Activated CD4-positive, alpha-beta T cell treated with anti-CD3 and anti-CD28 coated beads, Interleukin-2, amount 50 U/mL, for 48 hours (primary cell): ENCODE data around the gene LRRC37B.
"Not testable (repeated sequence)": the region's sequence is repeated elsewhere in the genome, so short reads cannot be mapped to it uniquely, and the experiment has no call there.

Experiments
- DNase-seq, 2 experiments: peaks; one replicate each; pipeline ENCODE4 v3.0.0-alpha.2; 2020

LRRC37B gene

DNA sequence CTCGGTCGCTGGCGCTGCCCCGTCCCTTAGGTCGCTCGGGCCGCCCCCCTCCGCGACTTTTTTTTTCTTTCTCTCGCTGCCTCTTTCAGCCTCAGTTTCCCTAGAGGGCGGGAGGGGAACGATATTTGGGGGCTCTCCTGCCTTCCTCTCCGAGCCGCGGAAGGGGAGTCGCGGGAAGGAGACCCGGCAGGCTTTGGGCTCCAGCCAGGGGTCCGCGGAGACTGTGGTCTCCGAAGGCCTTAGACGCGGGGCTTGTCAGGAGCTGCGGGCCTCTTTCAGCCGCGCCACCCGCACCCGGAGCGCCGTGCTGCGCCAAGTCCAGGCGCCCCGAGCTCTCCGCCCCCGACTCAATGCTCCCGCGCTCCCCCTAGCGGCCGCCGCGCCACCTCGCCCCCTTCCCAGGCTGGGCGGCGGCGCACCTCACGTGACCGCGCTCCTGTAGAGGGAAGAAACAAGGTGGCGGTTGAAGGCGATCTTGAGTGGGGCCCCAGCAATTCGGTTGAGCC, at the start of gene LRRC37B:
Gene LRRC37B (plus strand): TSS at position 427 of the 506 bp plus-strand sequence. CDS start 14,010 bp downstream, outside the sequence.
- DNase-seq = peak; percentile 91 to 93

GRCh38 chr17:31964131-31964530, 43.1 kb upstream of the LRRC37B start:
- DNase-seq = not testable (repeated sequence)

- no peak for DNase-seq
Measured at GRCh38 chr17:31967648-31968047, 39.5 kb upstream of the LRRC37B start.

DNA sequence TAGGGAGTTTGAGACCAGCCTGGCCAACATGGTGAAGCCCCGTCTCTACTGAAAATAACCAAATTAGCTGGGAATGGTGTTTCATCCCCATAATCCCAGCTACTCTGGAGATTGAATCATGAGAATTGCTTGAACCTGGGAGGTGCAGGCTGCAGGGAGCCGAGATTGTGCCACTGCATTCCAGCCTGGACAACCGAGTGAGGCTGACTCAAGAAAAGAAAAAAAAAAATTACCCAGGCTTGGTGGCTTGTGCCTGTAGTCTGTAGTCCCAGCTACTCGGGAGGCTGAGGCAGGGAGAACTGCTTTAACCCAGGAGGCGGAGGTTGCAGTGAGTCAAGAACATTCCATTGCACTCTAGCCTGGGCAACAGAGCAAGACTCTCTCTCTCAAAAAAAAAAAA, 36.8 kb upstream of the LRRC37B start:
- not testable (repeated sequence) for DNase-seq

GRCh38 chr17:31974269-31975071, 32.7 kb upstream of the LRRC37B start:
- not testable (repeated sequence) for DNase-seq

- not testable (repeated sequence) for DNase-seq
Measured at GRCh38 chr17:31975391-31975790, 31.8 kb upstream of the LRRC37B start.

DNA sequence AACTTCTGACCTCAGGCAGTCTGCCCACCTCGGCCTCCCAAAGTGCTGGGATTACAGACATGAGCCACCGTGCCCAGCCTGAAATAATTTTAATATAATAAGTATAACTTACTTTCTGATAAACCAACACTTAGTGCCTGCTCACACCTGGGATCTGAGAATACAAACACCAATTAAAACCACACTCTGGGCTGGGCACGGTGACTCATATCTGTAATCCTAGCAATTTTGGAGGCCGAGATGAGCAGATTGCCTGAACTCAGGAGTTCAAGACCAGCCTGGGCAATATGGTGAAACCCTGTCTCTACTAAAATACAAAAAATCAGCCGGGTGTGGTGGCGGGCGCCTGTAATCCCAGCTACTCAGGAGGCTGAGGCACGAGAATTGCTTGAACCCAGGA, 15.4 kb upstream of the LRRC37B start:
- not testable (repeated sequence) for DNase-seq

DNA sequence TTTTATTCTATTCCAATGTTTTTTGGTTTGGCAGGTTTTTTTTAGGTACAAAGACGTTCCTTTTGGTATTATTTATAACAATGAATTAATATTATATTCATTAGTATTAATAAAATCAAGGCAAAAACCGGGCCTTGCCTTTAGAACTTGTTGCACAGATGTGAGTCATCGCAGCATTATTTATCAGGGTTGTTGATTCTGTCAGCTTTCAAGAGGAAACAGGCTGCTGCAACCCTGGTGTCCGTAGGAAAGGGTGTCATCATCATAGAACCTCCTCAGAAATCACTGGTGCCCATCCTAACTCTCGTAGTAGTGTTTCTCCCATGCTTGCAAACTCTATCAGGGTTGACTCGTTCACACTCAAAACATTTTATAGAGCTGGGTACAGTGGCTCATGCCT, 10.2 kb upstream of the LRRC37B start:
- no peak for DNase-seq

- DNase-seq = peak; percentile 51 to 58
Measured at GRCh38 chr17:32007463-32008298, 498 bp downstream of the LRRC37B start.

- DNase-seq = no peak
Measured at GRCh38 chr17:32009262-32009542, 2.0 kb downstream of the LRRC37B start.

DNA sequence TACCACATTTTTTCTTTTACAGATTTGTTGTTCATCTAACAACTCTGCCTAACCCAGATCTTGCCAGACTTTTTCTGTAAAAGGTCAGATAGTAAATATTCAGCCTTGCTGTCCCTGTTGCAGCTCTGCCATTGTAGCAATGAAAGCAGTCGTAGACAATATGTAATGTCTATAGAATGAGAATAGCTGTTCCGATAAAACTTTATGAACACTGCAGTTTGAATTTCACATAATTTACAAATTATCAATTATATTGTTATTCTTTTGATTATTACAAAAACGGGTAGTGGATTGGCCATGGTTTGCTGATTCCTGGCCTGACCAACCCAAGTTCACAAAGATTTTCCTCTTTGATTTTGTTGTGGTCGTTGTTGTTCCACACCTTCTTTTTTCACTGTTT, 2.9 kb downstream of the LRRC37B start:
- no peak for DNase-seq

- no peak for DNase-seq
Measured at GRCh38 chr17:32015245-32016013, 8.2 kb downstream of the LRRC37B start.

GRCh38 chr17:32016231-32016630, 9.0 kb downstream of the LRRC37B start:
- no peak for DNase-seq

DNA sequence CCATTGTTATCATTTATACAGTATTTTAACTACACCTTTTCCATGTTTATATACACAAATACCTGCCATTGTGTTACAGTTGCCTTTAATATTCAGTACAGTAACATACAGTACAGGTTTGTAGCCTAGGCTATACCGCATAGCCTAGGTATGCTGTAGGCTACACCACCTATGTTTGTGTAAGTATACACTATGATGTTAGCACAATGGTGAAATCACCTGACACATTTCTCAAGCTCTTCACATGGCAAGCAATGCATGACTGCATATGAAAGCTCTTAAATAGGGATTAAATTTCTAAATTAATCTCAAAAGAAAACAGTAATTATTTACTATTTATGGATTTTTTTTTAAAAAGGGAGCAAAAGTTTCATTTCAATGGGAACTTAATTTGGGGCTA, 12.0 kb downstream of the LRRC37B start:
- DNase-seq = no peak

GRCh38 chr17:32020943-32021614, 13.9 kb downstream of the LRRC37B start:
- no peak for DNase-seq

GRCh38 chr17:32021615-32021955, 14.4 kb downstream of the LRRC37B start:
- DNase-seq = no peak

DNA sequence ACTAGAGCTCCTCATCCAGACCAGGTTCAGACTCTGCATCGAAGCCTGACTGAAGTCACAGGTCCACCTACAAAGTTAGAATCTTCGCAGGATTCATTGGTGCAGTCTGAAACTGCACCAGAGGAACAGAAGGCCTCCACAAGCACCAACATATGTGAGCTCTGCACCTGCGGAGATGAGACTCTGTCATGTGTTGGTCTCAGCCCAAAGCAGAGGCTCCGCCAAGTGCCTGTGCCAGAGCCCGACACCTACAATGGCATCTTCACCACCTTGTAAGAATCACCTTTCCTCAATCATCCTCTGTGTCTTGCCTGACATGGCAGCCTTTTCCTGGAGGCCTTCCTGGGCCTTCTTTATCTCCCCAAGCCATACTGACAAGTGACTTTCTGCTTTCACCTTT, 15.4 kb downstream of the LRRC37B start:
- not testable (repeated sequence) for DNase-seq

GRCh38 chr17:32027271-32027670, 20.1 kb downstream of the LRRC37B start:
- DNase-seq = not testable (repeated sequence)

DNA sequence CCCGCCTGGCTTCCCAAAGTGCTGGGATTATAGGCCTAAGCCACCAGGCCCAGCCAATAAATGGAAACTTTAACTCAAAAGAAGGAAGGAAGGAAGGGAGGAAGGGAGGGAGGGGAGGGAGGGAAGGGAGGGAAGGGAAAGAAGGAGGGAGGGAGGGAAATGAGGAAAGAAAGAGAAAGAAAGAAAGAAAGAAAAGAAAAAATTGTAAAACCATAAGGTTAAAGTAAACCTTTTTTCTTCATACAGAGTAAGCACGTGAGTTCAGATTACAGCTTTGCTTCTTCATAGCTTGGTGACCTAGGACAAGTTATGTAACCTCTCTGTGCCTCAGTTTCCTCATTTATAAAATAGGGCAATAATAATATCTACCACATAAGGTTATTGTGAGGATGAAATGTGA, 26.0 kb downstream of the LRRC37B start:
- no peak for DNase-seq

GRCh38 chr17:32033812-32034211, 26.6 kb downstream of the LRRC37B start:
- not testable (repeated sequence) for DNase-seq

GRCh38 chr17:32040246-32040645, 33.1 kb downstream of the LRRC37B start:
- DNase-seq = not testable (repeated sequence)

- not testable (repeated sequence) for DNase-seq
Measured at GRCh38 chr17:32041306-32041875, 34.2 kb downstream of the LRRC37B start.
